ENCODE data around the gene SIGLEC11.
"Not testable (repeated sequence)": the region's sequence is repeated elsewhere in the genome, so short reads cannot be mapped to it uniquely, and the experiment has no call there.

SIGLEC11 gene

DNA sequence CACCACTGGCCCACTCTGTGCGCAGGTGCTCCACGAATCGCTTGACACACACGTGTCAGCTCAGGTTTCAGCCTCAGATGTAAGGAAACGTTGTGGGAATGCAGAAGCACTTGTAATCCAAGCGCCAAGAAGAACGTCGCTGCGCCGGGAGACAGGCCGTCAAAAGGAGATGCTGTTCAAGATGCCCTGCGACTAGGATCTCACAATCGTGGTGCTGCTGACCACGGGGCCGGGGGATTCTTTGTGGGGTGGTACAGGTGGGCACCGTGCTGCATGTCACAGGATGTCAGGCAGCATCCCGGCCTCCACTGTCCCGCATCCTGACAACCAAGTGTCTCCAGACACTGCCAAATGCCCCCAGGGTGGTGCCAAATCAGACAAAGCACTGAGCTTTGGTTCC, 16.9 kb upstream of the SIGLEC11 start:
- Histone ChIP-seq H3K36me3 (ENCODE audit: insufficient read depth, low read length) (peaks cover 8% of the 10 kb centered on the region), H3K9me3 (replicated peaks; ENCODE audit: low read length) (no peaks in the 10 kb centered on the region), H3K4me2 (ENCODE audit: low read length) (no peak overlapping the region), H3K9ac (ENCODE audit: low read depth, low read length) (no peak overlapping the region), H3K27me3 (ENCODE audit: control insufficient read depth, insufficient read depth, low read length) (peaks cover 2% of the 10 kb centered on the region), H3K4me3 (ENCODE audit: low read length) (no peak overlapping the region), H3K4me1 (ENCODE audit: control insufficient read depth, insufficient read depth, low read length) (no peaks in the 10 kb centered on the region)

DNA sequence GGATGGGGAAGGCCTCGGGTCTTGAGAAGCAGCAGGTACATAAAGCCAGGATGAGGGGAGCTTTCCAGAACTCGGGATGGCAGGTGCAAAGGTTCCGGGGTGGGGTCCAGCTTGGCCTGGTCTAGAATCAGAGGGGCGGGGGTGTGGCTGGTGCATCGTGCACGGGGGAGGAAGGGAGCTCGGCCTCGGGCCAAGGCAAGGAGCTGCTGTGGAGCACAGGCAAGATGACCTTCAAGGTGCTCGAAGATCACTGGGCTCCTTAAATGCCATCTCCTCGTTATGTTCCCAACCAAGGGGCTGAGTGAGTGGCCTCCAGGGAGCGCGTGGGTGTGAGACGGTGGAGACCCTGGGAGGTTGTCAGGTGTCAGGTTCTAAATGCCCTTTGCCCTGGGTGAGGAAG, 16.1 kb upstream of the SIGLEC11 start:
- peaks cover 10% of the 10 kb centered on the region for H3K27me3 ChIP-seq (ENCODE audit: control insufficient read depth, insufficient read depth, low read length)
- H3K4me1 ChIP-seq (ENCODE audit: control insufficient read depth, insufficient read depth, low read length) = no peaks in the 10 kb centered on the region
- no peak overlapping the region for H3K9ac ChIP-seq (ENCODE audit: low read depth, low read length)
- H3K4me3 ChIP-seq (ENCODE audit: low read length) = no peak overlapping the region
- H3K36me3 ChIP-seq (ENCODE audit: insufficient read depth, low read length) = peaks cover 7% of the 10 kb centered on the region
- H3K9me3 ChIP-seq (replicated peaks; ENCODE audit: low read length) = no peaks in the 10 kb centered on the region
- no peak overlapping the region for H3K4me2 ChIP-seq (ENCODE audit: low read length)

DNA sequence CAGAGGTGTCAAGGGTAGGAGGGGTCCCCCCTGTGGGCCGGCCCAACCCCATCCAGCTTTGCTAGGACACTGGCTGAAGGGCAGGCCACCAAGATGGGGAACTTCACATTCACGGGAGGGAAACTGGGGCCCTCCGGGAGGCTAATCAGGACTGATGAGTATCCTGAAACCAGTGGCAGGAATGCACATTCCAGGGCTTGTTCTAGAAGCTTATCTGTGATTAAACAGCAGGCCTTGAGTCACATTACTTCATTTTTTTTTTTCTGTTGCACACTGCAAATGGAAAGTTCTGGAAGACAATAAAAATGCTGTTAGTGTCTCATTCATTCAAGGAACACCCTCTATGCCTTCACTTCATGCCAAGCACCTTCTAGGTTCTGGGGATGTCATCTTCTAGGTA, 15.5 kb upstream of the SIGLEC11 start:
- Histone ChIP-seq H3K4me3 (ENCODE audit: low read length) (no peak overlapping the region), H3K9ac (ENCODE audit: low read depth, low read length) (no peak overlapping the region), H3K4me1 (ENCODE audit: control insufficient read depth, insufficient read depth, low read length) (no peaks in the 10 kb centered on the region), H3K9me3 (replicated peaks; ENCODE audit: low read length) (no peaks in the 10 kb centered on the region), H3K36me3 (ENCODE audit: insufficient read depth, low read length) (peaks cover 3% of the 10 kb centered on the region), H3K4me2 (ENCODE audit: low read length) (no peak overlapping the region), H3K27me3 (ENCODE audit: control insufficient read depth, insufficient read depth, low read length) (peaks cover 10% of the 10 kb centered on the region)

DNA sequence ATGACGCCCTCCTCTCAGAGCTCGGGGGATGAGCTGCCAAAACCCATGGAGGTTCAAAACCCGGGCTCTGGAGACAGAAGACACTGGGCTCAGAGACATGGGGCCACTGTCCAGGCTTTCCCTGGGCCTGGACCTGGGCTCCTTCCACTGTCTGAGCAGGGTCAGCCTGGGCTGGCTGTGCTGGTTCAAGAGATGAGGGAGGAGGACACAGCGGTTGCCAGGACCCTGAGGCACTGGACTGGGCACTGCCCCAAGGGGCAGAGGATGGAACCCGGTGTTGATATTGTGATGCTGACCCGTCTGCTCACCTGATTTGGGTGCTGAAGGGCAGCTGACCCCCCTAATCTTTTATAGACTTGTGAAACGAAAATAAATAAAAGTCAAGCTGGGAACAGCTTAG, 14.1 kb upstream of the SIGLEC11 start:
- H3K4me3 ChIP-seq (ENCODE audit: low read length) = no peak overlapping the region
- no peaks in the 10 kb centered on the region for H3K9me3 ChIP-seq (replicated peaks; ENCODE audit: low read length)
- H3K9ac ChIP-seq (ENCODE audit: low read depth, low read length) = no peak overlapping the region
- H3K36me3 ChIP-seq (ENCODE audit: insufficient read depth, low read length) = peaks cover 3% of the 10 kb centered on the region
- H3K27me3 ChIP-seq (ENCODE audit: control insufficient read depth, insufficient read depth, low read length) = peaks cover 10% of the 10 kb centered on the region
- H3K4me2 ChIP-seq (ENCODE audit: low read length) = no peak overlapping the region
- no peaks in the 10 kb centered on the region for H3K4me1 ChIP-seq (ENCODE audit: control insufficient read depth, insufficient read depth, low read length)

DNA sequence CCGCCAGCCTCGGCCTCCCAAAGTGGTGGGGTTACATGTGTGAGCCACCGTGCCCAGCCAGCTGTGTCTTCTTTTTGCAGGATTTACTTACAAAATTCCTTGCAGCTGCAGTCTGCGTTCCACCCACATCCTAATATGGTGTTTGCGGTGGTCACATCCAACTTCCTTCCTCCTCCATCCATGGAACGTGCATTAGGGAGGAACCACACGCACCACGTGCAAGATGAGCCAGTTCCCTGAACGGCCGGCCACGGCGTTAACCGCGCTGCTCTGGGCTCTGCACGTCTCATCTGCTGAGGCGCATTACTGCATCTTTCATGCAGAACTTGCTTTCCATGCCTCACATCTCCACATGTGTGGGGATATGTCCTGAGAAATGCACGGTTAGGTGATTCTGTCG, 13.0 kb upstream of the SIGLEC11 start:
- no peaks in the 10 kb centered on the region for H3K4me1 ChIP-seq (ENCODE audit: control insufficient read depth, insufficient read depth, low read length)
- no peak overlapping the region for H3K4me2 ChIP-seq (ENCODE audit: low read length)
- H3K27me3 ChIP-seq (ENCODE audit: control insufficient read depth, insufficient read depth, low read length) = peaks cover 10% of the 10 kb centered on the region
- no peaks in the 10 kb centered on the region for H3K9me3 ChIP-seq (replicated peaks; ENCODE audit: low read length)
- H3K36me3 ChIP-seq (ENCODE audit: insufficient read depth, low read length) = peaks cover 3% of the 10 kb centered on the region
- H3K9ac ChIP-seq (ENCODE audit: low read depth, low read length) = no peak overlapping the region
- no peak overlapping the region for H3K4me3 ChIP-seq (ENCODE audit: low read length)

DNA sequence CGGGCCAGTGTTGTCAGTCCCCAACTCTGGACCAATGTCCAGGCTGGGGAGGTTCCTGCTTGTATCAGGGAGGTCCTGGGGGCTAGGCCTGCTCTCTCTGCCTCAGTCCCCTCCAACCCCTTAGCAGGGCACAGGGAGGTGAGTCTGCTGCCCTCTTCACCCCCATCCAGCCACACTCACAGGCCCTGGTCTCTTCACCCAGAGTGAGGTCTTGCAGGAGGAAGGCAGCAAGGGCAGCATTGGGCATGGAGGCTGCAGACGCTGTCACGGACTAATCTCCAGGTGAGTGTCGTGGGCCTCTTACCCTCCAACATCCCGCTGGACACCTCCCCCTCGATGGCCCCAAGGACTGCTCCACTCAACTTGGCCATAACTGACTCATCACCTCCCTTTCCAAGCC, 11.9 kb upstream of the SIGLEC11 start:
- Histone ChIP-seq H3K4me3 (ENCODE audit: low read length) (no peak overlapping the region), H3K36me3 (ENCODE audit: insufficient read depth, low read length) (peaks cover 3% of the 10 kb centered on the region), H3K9me3 (replicated peaks; ENCODE audit: low read length) (no peaks in the 10 kb centered on the region), H3K4me2 (ENCODE audit: low read length) (no peak overlapping the region), H3K4me1 (ENCODE audit: control insufficient read depth, insufficient read depth, low read length) (no peaks in the 10 kb centered on the region), H3K27me3 (ENCODE audit: control insufficient read depth, insufficient read depth, low read length) (peaks cover 10% of the 10 kb centered on the region), H3K9ac (ENCODE audit: low read depth, low read length) (no peak overlapping the region)

DNA sequence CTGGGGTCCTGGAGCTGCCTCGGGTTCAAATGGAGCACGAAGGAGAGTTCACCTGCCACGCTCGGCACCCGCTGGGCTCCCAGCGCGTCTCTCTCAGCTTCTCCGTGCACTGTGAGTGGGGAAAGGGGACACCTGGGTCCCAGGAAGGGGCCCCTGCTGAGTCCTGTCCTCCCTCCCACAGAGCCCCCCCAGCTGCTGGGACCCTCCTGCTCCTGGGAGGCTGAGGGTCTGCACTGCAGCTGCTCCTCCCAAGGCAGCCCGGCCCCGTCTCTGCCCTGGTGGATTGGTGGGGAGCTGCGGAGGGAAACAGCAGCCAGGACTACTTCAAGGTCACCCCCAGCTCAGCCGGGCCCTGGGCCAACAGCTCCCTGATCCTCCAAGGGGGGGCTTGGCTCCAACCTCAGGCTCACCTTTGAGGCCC, 11.0 kb upstream of the SIGLEC11 start:
- Histone ChIP-seq H3K4me3 (ENCODE audit: low read length) (no peak overlapping the region), H3K9me3 (replicated peaks; ENCODE audit: low read length) (no peaks in the 10 kb centered on the region), H3K36me3 (ENCODE audit: insufficient read depth, low read length) (peaks cover 3% of the 10 kb centered on the region), H3K27me3 (ENCODE audit: control insufficient read depth, insufficient read depth, low read length) (peaks cover 10% of the 10 kb centered on the region), H3K4me2 (ENCODE audit: low read length) (no peak overlapping the region), H3K4me1 (ENCODE audit: control insufficient read depth, insufficient read depth, low read length) (no peaks in the 10 kb centered on the region), H3K9ac (ENCODE audit: low read depth, low read length) (no peak overlapping the region)

DNA sequence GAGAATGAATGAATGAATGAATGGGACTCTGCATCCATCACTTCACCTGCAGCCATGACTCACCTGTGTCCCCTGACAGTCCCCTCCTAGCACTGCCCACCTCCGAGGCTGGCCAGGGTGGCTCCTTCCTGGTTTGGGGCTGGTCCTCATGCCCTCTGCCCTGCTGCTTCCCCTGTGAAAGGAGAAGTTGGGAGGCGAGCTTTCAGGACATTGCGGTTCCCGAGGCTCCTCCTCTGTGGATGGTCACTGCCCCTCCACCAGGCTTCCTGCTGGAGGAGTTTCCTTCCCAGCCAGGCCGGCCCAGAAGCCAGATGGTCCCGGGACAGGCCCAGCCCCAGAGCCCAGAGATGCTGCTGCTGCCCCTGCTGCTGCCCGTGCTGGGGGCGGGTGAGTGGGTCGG, 8.4 kb upstream of the SIGLEC11 start:
- H3K4me2 ChIP-seq (ENCODE audit: low read length); H3K9ac ChIP-seq (ENCODE audit: low read depth, low read length); H3K9me3 ChIP-seq (replicated peaks; ENCODE audit: low read length); H3K4me1 ChIP-seq (ENCODE audit: control insufficient read depth, insufficient read depth, low read length); H3K36me3 ChIP-seq (ENCODE audit: insufficient read depth, low read length); H3K4me3 ChIP-seq (ENCODE audit: low read length): not testable (repeated sequence)
- H3K27me3 ChIP-seq (ENCODE audit: control insufficient read depth, insufficient read depth, low read length) = peaks cover 10% of the 10 kb centered on the region

DNA sequence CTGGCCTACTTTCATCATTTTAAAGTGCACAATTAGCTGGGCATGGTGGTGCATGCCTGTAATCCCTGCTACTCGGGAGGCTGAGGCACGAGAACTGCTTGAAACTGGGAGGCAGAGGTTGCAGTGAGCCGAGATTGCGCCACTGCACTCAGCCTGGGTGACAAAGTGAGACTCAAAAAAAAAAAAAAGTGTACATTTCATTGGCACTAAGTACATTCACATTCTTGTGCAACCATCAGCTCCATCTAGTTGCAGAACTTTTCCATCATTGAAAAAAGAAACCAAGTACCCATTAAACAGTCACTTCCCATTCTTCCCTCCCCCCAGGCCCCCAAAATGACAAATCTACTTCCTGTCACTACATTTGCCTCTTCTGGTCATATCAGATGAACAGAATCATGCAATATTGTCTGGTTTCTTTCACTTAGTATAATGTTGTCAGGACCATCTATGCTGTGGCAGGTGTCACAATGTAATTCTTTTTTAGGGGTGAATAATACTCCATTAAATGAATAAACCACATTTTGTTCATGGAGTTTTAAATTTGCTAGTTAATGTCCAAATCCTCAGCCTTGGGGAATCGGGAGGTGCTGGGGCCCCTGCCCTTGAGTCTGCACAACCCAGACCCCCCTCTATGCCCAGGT, 7.4 kb upstream of the SIGLEC11 start:
- Histone ChIP-seq H3K4me1 (ENCODE audit: control insufficient read depth, insufficient read depth, low read length) (no peaks in the 10 kb centered on the region), H3K9ac (ENCODE audit: low read depth, low read length) (no peak overlapping the region), H3K9me3 (replicated peaks; ENCODE audit: low read length) (no peaks in the 10 kb centered on the region), H3K27me3 (ENCODE audit: control insufficient read depth, insufficient read depth, low read length) (peaks cover 11% of the 10 kb centered on the region), H3K4me2 (ENCODE audit: low read length) (no peak overlapping the region), H3K4me3 (ENCODE audit: low read length) (no peak overlapping the region), H3K36me3 (ENCODE audit: insufficient read depth, low read length) (no peaks in the 10 kb centered on the region)

DNA sequence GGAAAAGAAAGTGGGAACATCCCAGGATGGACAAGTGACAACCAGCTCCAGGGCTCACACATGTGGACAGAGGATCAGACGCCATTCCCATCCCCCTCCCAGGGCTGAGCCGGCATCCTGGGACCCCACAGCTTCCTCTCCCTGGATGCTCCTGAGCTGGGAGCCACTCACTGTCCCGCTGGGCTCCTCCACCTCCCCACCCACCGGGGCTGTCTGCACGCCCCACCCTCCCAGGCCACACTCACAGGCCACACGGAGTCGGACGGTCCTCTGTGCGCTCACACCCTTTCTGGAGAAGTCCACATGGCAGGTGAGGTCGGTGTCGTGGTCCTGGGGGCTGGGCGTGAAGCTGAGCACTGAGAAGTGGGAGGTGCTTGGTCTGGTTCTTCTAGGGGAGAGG, 1.1 kb downstream of the SIGLEC11 start:
- not testable (repeated sequence) for H3K27me3 ChIP-seq (ENCODE audit: control insufficient read depth, insufficient read depth, low read length); H3K9ac ChIP-seq (ENCODE audit: low read depth, low read length); H3K9me3 ChIP-seq (replicated peaks; ENCODE audit: low read length); H3K4me2 ChIP-seq (ENCODE audit: low read length); H3K4me3 ChIP-seq (ENCODE audit: low read length); H3K4me1 ChIP-seq (ENCODE audit: control insufficient read depth, insufficient read depth, low read length); H3K36me3 ChIP-seq (ENCODE audit: insufficient read depth, low read length)

DNA sequence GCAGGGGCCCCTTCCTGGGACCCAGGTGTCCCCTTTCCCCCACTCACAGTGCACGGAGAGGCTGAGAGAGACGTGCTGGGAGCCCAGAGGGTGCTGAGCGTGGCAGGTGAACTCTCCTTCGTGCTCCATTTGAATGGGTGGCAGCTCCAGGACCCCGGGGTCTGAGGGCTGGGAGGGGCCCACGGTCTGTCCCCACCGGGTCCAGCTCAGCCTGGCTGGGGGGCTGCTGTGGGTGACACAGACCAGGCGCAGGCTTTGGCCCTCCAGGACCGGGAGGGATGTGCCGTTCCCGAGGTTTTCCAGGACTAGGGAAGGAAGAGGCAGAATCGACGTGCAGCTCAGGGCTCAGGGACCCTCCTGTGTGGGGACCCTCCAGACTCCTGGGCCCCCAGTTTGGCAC, 2.4 kb downstream of the SIGLEC11 start:
- H3K4me3 ChIP-seq (ENCODE audit: low read length); H3K4me2 ChIP-seq (ENCODE audit: low read length); H3K9ac ChIP-seq (ENCODE audit: low read depth, low read length); H3K9me3 ChIP-seq (replicated peaks; ENCODE audit: low read length); H3K36me3 ChIP-seq (ENCODE audit: insufficient read depth, low read length): not testable (repeated sequence)
- peaks cover 16% of the 10 kb centered on the region for H3K27me3 ChIP-seq (ENCODE audit: control insufficient read depth, insufficient read depth, low read length)
- H3K4me1 ChIP-seq (ENCODE audit: control insufficient read depth, insufficient read depth, low read length) = peaks cover 16% of the 10 kb centered on the region

DNA sequence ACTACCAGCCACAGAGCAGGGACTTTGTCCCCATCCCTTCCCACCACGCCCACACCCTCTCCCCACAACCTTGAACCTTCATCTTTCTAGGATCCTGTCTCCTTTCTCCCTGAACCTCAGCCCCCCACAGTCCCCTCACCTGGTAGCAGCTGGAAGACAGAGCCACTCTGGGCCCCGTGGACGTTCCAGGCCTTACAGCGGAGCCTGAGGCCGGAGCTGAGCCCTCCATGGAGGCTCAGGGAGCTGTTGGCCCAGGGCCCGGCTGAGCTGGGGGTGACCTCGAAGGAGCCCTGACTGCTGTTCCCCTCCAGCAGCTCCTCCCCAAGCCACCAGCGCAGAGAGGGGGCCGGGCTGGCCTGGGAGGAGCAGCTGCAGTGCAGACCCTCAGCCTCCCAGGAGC, 2.8 kb downstream of the SIGLEC11 start:
- Histone ChIP-seq H3K4me1 (ENCODE audit: control insufficient read depth, insufficient read depth, low read length) (peaks cover 16% of the 10 kb centered on the region), H3K27me3 (ENCODE audit: control insufficient read depth, insufficient read depth, low read length) (peaks cover 16% of the 10 kb centered on the region)
- H3K4me2 ChIP-seq (ENCODE audit: low read length); H3K36me3 ChIP-seq (ENCODE audit: insufficient read depth, low read length); H3K4me3 ChIP-seq (ENCODE audit: low read length); H3K9me3 ChIP-seq (replicated peaks; ENCODE audit: low read length); H3K9ac ChIP-seq (ENCODE audit: low read depth, low read length): not testable (repeated sequence)
